NCI-H446 treated with DMSO at 0.1 percent for 48 hours (cell line): Measurements from ENCODE around the gene SLC2A9.

Experiments
- DNase-seq: peaks from one replicate; lab custom pipeline; 2025; lab: John Stamatoyannopoulos, UW

SLC2A9 gene

DNA sequence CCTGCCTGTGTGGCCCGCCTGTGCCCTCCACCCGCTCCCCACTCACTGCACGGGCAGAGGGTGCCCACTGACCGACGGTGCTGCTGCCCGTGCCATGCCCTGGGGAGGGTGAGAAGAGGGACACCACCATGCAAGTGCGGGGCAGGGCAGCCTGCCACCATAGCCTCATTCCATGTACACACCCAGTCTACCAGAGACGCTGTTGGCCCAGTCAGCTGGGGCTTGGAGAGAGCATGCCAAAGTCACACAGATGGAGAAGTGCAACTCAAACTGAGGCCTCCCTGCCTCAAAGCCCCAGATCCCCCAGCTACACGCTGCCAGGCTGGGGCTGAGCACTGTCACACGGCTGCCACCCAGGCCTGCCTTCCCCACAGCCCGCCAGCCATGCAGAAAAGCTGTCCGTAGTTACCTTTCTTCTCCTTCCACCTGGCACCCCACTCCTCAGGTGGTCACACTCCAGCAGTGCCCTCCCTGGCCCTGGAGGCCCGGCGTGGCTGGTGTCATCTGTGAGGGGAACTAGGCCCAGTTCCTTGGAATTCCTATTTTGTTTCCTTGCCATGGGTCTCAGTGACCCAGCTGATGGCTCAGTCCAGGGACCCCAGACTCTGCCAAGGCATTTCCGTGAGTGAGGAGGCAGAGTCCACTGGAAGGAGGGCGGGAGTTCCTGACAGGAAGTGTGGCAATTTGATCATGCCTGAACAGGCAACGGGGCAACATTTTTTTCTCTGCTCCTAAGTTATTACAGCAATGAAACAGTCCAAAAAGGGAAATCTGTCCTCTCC, at the start of gene SLC2A9:
Gene SLC2A9, minus strand, starts transcription at position 627 of the 782 bp plus-strand sequence. Its CDS starts 68 bp downstream, at position 559.
- DNase-seq: no peak

GRCh38 chr4:10069075-10069642, 47.9 kb upstream of the SLC2A9 start:
- DNase-seq: no peak

- no peak for DNase-seq
These were observed 45.7 kb upstream of the SLC2A9 start for GRCh38 chr4:10066670-10067651.

GRCh38 chr4:10066206-10066605, 44.9 kb upstream of the SLC2A9 start:
- no peak for DNase-seq

DNA sequence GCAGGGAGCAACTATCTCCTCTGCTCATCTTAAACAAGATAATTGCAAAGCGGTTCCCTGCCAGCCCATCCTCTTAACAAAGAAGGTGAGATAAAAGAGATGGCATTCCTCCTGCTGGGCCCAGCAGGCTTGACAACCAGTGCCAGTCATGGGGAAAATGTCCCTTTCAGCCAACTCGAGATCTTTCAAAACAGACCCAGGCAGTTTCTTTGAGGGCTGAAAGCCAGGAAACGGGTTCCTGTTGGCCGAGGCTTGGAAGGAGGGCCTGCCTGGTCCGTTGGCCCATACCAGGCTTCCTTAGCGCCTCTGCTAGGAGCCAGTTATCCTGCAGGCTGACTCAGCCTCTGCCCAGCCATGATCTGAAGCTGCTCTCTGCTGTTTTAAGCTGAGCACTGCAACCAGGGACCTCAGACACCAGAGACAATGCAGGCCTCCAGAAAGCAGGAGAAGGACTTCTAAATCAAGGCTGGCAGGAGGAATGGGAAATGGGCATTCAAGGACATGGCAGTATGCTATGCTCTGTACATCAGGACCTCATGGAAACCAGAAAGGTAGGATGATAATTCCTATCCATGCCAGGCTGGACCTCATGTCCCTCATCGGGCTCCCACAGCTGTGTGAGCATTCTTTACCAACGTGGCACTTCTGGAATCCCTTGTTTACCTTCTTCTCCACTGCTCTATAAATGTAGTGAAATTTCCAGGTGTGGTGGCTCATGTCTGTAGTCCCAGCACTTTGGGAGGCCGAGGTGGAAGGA, 42.4 kb upstream of the SLC2A9 start:
- peak; percentile 46 for DNase-seq

DNA sequence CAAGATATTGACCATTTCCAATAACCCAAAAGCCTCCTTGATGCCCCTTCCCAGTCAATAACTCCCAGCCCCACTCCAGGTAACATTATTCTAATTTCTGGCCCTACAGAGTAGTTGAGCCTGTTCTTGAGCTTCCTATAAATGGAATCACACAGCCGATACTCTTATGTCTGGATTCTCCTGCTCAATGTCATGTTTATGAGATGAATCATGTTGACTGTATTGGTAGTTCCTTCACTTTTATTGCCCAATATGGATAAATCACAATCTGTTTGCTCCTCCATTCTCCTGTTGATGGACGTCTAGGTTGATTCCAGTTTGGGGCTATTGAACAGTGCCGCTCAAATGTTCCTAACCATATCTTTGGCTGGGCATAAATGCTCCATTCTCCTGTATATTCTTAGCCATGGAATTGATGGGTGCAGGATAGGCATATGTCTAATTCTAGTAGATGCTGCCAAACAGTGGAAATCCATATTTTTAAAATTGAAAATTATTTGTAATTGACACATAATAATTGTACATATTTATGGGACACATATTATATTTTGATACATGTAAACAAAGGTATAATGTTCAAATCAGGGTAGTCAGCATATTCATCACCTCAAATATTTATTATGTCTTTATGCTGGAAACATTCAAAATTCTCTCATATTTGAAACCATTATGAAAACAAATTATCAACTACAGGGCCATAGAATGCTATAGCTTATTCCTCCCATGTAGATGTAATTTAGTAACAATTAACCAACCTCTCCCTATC, 40.5 kb upstream of the SLC2A9 start:
- DNase-seq: no peak

- no peak for DNase-seq
These were observed 37.1 kb upstream of the SLC2A9 start for GRCh38 chr4:10058371-10058770.

DNA sequence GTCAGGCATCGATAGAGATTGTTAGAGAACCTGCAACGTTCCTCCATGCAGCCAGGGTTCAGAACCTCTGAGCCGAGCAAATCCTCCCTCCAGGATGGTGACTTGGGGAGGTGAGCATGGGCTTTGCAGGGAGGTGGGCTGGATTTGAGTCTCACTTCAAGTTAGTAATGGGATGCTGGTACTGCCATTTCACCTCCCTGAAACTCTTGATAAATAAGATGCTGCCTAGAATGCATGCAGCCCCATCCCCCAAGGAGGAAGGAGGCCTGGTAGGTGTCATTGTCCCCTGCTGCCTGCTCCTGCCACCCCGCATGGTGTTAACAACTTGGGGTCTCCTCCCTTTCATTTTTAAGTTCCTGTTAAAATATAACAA, 35.7 kb upstream of the SLC2A9 start:
- DNase-seq: no peak

DNA sequence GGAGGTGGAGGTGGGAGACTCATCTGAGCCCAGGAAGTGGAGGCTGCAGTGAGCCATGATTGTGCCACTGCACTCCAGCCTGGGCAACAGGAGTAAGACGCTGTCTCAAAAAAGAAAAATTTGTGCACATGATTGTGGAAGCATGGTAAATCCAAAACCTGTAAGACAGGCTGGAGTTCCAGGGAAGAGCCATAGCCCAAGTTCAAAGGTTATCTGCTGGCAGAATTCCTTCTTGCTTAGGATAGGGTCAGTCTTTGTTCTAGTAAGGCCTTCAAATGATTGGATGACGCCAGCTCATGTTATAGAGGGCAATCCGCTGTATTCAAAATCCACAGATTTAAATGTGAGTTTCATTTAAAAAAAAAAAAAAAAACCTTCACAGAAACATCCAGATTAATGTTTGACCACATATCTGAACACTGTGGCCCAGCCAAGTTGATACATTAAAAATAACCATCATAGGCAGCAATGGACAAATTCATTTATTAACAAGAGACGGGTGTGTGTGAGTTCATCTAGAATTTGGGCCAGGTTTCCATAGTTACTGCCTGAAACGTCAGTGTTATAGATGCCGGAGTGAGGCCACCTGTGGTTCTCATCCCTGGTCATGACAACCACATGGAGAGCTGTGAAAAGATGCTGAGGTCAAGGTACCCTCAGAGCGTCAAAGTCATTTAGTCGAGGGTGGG, 35.2 kb upstream of the SLC2A9 start:
- no peak for DNase-seq

GRCh38 chr4:10055871-10056270, 34.6 kb upstream of the SLC2A9 start:
- DNase-seq: no peak

GRCh38 chr4:10054571-10055041, 33.3 kb upstream of the SLC2A9 start:
- DNase-seq: no peak

- DNase-seq: no peak
These were observed 32.5 kb upstream of the SLC2A9 start for GRCh38 chr4:10053635-10054453.

DNA sequence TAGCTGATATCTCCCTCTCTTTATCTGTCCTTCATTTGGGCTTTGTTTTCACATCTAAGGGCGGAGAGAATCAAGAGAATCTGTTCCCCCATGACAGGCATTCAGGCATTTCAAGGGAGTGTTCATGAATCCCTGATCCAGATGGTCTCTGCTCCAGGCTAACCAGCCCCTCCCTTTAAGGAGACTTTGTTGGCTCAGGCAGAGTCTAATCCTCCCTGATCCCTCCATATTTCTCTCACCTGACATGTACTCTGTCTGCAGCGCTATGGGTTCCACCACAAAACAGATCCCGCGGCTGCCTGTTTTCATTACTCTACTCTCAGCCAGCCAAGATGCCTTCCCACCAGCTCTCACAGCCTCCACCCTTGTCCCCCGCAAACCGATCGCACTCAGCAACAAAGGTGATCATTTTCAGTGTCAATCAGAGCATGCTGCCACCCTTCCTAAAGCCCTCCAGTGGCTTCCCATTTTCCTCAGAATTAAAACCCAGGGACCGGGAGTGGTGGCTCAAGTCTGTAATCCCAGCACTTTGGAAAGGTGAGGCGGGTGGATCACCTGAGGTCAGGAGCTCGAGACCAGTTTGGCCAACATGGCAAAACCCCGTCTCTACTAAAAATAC, 30.3 kb upstream of the SLC2A9 start:
- no peak for DNase-seq

DNA sequence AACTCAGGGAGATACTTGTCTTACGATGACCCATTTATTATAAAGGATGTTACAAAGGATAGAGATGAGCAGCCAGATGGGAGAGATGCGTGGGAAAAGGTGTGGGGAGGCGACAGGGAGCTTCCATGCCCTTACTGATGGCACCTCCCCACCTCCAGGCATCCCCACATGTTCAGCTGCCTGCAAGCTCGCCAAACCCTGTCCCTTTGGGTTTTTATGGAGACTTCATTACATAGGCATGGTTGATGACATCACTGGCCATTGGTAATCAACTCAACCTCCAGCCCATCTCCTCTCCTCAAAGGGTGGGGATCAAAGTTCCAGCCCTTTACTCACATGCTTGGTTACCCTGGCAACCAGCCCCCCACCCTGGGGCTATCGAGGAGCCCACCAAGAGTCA, 29.4 kb upstream of the SLC2A9 start:
- no peak for DNase-seq

DNA sequence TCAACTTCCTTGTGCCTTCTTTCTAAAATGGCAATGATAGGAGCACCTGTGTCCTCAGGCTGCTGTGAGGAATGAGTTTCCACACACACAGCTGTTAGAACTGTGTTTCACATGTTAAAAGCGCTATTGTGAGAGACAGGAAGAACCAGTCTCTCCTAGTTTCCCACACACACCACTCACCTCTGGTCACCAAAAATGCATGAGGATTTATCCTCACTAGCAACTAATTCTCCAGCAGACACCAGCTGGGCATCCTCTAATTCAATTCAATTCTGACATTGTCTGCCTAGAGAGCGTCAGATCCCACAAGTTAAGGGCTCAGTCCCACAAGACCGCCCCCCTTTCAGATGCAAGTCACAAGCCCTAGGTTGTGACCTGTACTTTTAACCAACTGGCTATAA, 29.0 kb upstream of the SLC2A9 start:
- DNase-seq: no peak

DNA sequence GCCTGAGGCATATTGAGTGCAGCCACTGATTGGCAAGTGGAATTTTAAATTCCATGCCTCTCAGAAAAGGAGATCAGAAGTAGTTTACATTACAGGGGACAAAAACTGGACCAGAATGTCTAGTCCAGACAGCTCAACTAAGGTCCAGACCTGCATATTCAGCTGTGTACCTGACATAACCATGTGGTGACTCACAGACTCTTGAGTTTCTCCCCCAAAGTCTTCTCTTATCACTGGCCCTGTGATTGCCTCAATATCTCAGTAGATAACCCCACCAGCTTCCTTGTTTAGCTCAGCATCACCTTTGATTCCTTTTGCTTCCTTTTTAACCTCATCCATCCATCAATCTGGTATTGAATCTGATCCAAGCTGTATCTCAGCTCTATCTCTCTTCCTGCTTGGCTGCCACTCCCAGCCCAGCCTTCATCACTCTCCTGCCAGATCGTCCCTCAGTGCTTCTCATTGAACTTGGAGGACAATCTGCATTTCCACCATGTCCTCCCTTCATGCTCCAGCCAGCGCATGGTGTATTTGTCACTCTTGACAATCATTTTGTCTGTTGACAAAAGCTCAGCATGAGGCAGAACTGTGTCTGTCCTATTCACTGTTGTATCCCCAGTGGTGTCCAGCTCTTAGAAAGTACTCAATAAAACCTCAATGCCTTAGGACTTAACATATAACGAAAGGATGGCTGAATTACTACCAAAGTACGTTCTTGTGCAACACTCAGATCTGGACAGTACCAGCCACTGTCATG, 27.8 kb upstream of the SLC2A9 start:
- no peak for DNase-seq

- no peak for DNase-seq
These were observed 26.7 kb upstream of the SLC2A9 start for GRCh38 chr4:10047967-10048366.

DNA sequence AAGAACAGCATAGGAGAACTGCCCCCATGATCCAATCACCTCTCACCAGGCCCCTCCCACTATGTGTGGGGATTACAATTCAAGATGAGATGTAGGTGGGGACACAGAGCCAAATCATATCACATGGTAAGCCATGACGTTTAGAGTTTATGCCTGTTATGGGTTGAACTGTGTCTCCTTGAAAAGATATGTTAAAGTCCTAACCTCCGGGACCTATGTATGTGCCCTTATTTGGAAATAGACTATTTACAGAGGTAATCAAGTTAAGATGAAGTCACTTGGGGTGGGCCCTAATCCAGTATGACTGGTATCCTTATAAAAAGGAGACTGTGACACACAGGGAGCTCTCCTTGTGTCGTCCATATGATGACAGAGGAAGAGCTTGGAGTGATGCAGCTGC, 25.2 kb upstream of the SLC2A9 start:
- no peak for DNase-seq
